Right hindlimb (tissue), 1 donor: ENCODE measurements around the gene SETD1A.

Experiments
- DNase-seq: peaks from one replicate; pipeline ENCODE4 v3.0.0-alpha.2; 2018

Gene SETD1A

GRCh38 chr16:30983898-30984610 is 26.5 kb downstream of the SETD1A start:
- DNase-seq: no peak

DNA sequence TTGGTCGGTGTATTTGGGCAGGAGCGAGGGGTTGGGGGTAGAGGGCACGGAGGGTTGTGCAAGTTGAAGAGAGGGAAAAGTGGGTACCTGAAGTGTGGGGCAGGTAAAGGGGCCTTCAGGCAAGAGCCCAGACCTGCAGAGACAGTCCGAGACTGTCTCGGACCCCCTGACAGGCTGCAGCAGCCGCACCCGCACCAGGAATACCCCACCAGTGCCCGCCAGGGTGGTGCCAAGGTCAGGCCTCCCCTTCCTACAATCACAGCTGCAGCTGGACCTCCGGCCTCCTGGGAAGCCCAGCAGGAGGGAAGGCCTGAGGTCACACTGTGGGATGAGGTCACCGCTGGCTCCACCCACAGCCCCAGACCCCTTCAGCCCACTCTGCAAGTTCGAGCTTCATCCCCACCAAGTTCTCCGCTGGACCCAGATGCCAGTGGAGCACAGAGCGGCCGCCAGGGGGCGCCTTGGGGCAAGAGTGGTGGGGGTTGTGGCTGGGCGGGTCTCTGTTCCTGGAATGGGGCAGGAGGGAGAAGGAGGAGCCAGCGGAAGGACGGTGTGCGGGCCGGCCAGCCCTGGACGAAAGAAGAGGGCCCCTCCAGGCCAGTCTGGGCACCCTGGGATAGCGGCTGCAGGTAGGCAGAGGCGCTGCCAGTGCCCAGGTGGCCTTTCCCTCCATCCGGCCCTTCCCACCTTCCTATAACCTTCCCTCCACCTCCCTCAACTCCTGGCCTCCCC is 27.3 kb downstream of the SETD1A start, which contains the start of gene HSD3B7:
Gene HSD3B7, plus strand, starts transcription at position 539 of the 732 bp plus-strand sequence. CDS start 452 bp downstream, outside the sequence.
- peak; percentile 92 for DNase-seq

DNA sequence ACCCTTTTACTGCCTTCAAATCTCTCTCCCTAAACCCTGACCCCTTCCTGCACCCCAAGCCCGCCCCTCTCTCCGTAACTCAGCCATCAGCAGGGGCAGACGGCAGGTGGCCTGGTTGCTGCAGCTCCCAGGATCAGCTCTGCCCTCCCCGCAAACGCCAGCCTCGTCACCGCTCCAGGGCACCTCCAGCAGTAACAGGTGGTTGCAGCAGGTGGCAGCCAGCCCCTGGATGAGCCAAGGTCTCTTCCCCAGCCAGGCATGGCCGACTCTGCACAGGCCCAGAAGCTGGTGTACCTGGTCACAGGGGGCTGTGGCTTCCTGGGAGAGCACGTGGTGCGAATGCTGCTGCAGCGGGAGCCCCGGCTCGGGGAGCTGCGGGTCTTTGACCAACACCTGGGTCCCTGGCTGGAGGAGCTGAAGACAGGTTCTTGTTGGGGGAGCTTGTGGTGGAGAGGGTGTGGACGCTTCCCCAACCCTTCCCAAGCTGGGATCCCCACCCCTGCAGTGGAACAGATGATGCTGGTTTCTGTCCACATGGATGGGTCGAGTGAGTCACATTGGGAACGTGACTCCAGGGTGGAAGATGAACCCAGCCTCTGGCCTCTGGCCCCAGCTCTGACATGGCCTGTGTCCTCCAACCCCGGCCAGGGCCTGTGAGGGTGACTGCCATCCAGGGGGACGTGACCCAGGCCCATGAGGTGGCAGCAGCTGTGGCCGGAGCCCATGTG is 28.0 kb downstream of the SETD1A start:
- DNase-seq: no peak

DNA sequence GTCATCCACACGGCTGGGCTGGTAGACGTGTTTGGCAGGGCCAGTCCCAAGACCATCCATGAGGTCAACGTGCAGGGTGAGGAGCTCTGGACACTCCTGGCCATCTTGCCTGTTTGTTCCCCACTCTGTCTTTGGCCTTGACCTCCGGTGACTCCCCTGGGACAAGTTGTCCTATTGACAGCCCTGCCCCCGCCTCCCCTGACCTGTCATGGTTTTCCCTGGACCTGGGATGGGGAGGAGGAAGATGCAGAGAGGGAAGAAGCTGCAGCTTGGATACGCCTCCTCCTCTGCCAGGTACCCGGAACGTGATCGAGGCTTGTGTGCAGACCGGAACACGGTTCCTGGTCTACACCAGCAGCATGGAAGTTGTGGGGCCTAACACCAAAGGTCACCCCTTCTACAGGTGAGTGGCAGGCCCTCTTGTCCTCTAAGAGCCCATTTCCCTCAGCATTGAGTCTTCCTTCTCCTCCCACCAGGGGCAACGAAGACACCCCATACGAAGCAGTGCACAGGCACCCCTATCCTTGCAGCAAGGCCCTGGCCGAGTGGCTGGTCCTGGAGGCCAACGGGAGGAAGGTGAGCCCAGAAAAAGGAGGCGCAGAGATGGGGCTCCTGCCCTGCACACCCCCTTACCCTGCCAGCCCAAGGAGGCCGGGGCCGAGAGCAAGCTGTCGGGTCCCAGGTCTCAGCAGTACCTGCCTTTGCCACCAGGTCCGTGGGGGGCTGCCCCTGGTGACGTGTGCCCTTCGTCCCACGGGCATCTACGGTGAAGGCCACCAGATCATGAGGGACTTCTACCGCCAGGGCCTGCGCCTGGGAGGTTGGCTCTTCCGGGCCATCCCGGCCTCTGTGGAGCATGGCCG is 28.8 kb downstream of the SETD1A start:
- no peak for DNase-seq

DNA sequence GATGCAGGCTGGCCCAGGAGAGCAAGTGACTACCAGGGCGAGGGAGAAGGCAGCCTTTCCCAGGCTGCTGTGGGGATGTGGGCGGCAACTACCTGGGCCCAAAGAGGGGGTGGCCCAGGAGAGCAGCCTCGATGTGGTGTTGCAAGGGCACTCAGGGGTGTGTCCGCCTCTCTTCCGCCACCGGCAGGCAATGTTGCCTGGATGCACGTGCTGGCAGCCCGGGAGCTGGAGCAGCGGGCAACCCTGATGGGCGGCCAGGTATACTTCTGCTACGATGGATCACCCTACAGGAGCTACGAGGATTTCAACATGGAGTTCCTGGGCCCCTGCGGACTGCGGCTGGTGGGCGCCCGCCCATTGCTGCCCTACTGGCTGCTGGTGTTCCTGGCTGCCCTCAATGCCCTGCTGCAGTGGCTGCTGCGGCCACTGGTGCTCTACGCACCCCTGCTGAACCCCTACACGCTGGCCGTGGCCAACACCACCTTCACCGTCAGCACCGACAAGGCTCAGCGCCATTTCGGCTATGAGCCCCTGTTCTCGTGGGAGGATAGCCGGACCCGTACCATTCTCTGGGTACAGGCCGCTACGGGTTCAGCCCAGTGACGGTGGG is 30.1 kb downstream of the SETD1A start:
- DNase-seq: no peak

DNA sequence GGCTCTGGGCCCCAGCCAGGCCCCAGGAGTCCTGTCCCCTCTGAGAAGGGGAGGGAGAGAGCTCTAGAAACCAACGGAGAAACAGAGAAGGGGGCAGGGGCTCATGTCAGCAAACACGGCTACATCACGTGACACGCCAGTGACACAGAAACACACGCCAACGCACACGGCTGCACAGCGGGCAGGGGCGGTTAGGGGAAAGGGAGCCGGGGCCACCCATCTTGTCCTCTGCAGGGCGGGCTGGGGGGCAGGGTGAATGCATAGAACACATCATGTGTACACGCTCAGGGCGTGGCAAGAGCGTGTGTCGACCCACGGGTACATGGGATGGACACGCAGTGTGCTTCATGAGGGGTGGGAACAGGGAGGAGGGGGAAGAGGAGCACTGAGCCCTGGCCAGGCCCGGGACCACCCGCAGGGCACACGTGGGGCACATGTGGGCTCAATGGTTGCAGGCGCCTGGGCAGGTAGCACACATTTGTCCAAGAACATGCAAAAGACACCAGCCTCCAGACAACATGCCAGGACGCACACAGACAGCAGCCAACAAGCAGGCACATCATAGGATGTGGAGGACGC is 32.0 kb downstream of the SETD1A start:
- no peak for DNase-seq

DNA sequence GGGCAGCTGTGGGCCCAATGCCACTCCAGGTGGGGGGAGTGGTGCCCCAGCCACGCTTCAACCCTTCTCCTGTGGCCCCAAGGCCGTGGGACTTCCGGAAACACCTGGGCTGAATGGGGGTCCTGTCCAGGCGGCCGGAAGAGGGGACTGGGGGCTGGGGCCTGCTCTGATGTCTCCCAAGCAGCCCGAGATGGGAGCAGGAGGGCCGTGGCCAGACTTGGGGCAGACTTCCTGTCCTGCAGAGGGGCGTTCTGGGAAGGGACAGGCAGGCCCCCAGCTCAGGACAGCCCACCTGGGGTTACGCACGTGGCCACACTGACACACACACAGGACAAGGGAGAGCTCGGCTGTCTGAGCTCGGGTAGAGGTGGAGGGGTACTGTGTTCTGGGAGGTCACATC is 32.6 kb downstream of the SETD1A start:
- DNase-seq: no peak

GRCh38 chr16:30991052-30991451 is 33.5 kb downstream of the SETD1A start:
- DNase-seq: no peak

DNA sequence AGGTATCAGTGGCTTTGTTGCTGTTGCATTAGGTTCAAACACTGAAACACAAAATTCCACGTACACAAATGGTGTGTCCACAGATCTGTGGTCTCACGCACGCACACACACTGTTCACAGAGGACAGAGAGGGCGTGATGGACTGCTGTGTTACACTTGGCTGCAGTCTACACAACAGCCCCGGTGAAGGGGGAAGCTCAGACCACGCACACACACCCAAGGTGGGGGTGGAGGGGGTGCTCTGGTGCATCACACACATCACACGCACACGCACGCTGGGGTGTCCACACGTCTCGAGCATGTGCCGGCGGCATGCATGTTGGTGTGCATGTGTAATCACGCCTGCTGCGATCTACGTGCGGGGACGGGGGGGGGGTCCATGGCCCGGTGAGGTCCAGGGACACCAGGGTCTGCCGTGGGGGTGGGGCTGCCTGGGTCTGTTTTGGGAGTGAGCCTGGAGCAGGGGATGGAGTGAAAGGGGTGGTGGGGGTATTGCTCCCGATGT is 34.8 kb downstream of the SETD1A start:
- DNase-seq: no peak

GRCh38 chr16:30992931-30993816 is 35.6 kb downstream of the SETD1A start:
- DNase-seq: no peak

- DNase-seq: no peak
Measured at GRCh38 chr16:30995927-30996323, 38.4 kb downstream of the SETD1A start.

DNA sequence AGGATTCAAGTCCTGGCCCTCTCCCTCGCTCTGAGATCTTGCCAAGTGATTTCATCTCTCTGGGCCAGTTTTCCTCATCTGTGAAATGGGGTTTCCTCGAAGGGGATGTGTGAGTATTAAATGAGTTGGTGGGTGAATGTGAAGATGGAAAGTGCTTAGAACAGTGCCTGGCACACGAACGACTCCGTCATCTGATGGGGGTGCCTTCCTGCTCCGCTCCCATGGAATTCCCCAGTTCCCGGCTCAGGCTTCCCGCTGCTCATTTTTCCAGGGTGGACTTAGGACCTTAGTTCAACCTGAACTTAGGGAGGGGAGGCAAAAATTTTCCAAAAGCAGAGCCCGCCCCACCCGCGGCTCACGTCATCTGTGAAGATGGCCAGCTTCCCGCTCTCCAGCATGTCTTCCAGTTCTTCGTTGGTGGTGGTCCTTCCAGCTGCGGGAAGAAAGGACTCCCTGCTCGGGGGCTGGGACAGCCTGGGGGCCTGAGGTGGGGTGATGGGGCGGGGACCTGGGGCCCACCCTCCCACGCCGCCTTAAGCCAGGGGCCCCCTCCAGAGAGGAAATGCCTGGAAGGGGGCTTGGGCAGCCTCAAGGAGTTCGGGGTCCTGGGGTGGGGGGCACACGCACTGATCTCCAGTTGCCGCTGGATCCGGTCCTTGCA is 38.9 kb downstream of the SETD1A start:
- DNase-seq: peak; percentile 63

DNA sequence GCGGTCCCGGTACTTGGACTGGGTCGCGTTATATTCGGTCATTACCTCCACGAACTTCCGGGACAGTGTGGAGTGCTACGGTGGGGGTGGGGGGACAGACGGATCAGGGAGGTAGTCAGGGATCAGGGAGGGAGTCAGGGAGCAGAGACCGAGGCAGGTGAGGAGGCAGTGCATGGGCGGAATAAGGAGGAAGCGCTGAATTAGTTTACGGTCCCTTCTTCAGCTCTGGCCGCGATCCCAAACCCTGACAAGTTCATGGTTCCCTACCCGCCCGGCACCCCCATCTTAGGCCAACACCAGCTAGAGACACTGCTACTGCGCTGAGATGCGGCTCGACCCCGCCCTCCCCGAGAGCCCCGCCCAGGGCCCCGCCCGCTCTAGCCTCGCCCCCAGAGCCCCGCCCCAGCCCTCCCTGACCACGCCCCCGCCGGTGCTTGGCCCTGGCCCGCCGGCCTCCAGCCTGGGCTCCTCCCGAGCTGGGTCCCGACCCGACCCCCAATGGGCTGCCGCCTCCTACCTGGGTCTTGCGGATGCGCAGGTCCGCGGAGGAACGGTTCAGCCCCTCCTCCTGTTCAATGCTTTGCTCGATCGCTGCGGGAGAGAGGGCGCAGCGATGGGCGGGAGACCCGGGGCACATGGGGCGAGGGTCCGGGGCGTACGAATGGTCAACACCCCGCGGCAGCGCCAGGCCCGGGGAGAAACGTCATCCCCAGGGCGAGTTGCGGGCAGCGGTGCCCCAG is 39.6 kb downstream of the SETD1A start:
- DNase-seq: peak; percentile 66

DNA sequence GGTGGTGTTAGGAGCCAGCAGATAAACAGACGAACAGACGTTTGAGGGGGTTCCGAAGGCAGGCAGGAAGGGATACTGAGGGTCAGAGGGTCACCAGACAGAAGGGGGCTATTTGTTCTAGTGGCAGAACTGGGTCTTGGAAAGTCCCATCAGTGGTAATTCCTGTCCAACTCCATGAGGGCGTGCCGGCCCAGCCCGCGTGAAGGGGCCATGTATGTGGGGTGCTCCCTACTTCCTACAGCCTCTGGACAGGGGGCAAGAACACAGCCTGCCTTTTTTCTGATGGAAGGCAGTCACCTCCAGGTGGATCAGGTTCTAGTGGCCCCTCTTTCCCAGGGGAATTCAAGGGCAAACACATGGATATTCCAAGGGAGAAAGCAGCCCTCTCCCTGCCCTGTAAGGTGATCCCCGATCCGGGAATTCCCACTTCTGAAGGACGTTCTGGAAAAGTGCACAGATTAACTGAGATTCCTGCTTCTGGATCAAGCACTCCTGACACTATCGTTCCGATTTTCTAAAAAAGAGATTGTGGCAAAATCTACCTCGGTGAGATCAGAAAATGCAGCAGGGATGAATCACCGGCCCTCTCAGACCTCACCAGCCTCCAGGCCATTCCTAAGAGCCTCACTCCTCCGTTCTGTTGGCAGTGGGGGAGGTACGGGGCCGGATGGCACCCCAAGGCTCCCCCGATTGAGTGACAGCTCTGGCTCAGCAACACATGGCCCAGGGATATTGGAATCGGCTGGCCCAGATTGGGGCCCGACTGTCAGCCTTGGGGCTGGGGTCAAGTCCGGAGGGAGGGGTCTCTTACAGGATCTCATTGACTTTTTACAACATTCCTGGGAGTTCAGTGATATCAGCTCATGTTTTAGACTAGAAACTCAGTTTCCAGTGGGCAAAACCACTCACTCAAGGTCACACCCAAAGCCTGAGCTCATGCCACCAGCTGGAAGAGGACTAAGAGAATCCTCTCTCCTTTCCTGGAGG is 40.5 kb downstream of the SETD1A start:
- DNase-seq: no peak

DNA sequence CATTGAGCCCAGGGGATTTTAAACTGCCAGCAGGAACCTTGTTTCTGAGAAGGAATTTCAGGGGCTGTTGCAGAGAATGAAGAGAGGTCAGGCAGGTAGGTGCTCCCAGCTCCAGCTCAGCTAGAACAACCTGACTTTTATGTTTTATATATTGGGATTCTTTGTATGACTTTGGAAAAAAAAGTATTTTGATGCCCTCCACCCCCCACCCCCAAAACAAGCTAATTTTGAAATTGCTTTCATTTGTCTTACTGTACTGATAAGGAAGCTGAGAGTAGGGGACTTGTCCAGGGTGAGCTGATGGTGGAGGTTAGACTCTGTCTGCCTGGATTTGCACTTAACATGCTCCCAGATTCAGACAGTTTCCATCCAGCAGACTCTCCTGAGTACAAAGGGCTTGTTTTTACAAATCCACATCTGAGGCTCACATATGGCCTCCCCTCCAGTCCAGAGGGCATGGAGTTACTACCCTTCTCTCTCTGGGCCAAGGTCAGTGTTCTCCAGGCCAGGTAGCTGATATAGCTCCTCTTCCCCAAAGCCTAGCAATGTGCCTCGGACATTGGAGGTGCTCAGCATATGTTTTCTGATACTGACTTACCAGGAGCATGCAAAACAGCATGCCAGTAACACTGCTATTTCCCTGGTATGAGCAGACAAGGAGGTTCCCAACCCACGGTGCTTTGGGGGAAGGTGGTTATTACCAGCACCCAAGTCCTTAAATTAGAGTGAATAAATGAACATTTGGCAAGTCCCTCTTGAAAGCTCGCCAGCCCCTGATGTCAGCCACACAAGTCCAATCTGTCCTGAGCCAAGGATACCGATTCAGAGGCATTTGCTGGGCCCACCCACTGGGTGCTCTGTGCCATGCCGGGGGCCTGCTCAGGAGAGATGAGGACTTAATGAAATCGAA is 41.6 kb downstream of the SETD1A start:
- DNase-seq: no peak

GRCh38 chr16:31000671-31001382 is 43.3 kb downstream of the SETD1A start:
- no peak for DNase-seq
